GM12864 (cell line): ENCODE results near the gene RELCH.

Source experiments
- DNase-seq: peaks from one replicate; pipeline ENCODE4 v3.0.0-alpha.2; 2011; ENCODE audit warnings: low read depth
- H3K4me3 ChIP-seq: 2 replicates; pipeline ENCODE4 v1.5.1; 2011; ENCODE audit warnings: mild to moderate bottlenecking, low read depth, low read length, control low read depth
- TF ChIP-seq, protein P1 (sequence below): IDR thresholded peaks from 2 replicates; pipeline ENCODE4 v1.5.1; 2011; ENCODE audit warnings: low read depth, mild to moderate bottlenecking, moderate library complexity, low read length, control low read depth, inconsistent platforms; ENCODE audit errors: missing control alignments

Gene RELCH

DNA sequence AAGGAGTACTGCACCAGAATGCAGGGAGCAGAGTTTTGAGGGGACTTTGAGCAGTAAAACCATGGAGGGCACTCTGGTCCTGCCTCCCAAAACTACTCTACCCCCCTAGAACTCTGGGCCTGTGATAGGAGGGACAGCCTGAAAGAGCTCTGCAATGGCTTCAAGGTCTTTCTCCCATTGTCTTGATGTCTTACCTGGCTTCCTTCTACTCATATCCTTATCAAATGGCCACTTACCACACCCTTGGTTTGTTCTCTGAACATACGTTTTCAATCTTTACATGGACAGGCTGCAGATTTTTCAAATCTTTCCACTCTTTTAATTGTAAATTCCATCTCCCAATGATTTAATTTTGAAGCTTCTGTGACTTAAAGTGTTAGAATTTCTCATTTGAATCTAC is 27.7 kb downstream of the RELCH start:
- no peak for DNase-seq
- TF ChIP-seq, protein P1, sequence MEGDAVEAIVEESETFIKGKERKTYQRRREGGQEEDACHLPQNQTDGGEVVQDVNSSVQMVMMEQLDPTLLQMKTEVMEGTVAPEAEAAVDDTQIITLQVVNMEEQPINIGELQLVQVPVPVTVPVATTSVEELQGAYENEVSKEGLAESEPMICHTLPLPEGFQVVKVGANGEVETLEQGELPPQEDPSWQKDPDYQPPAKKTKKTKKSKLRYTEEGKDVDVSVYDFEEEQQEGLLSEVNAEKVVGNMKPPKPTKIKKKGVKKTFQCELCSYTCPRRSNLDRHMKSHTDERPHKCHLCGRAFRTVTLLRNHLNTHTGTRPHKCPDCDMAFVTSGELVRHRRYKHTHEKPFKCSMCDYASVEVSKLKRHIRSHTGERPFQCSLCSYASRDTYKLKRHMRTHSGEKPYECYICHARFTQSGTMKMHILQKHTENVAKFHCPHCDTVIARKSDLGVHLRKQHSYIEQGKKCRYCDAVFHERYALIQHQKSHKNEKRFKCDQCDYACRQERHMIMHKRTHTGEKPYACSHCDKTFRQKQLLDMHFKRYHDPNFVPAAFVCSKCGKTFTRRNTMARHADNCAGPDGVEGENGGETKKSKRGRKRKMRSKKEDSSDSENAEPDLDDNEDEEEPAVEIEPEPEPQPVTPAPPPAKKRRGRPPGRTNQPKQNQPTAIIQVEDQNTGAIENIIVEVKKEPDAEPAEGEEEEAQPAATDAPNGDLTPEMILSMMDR, result no peak
- H3K4me3 ChIP-seq, result no peak overlapping the region

DNA sequence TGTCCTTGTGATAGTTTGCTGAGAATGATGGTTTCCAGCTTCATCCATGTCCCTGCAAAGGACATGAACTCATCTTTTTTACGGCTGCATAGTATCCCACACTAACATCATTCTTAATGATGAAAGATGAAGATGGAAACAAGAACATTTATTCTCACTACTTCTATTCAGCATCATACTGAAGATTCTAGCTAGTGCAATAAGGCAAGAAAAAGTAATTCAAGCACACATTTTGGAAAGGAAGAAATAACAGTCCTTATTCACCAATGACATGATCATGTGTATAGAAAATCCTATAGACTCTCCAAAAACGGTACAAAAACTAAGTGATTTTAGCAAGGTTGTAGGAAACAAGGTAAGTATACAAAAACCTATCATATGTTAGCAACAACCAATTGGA is 37.2 kb downstream of the RELCH start:
- TF ChIP-seq, protein P1, result no peak
- DNase-seq, result no peak
- no peak overlapping the region for H3K4me3 ChIP-seq

- TF ChIP-seq, protein P1, result no peak
- no peak overlapping the region for H3K4me3 ChIP-seq
- DNase-seq, result no peak
Observed at GRCh38 chr18:62226047-62226446, 39.0 kb downstream of the RELCH start.

- TF ChIP-seq, protein P1, result no peak
- no peak overlapping the region for H3K4me3 ChIP-seq
- DNase-seq, result no peak
Observed at GRCh38 chr18:62236252-62236651, 49.2 kb downstream of the RELCH start.

GRCh38 chr18:62239475-62239874 is 52.4 kb downstream of the RELCH start:
- H3K4me3 ChIP-seq, result no peak overlapping the region
- TF ChIP-seq, protein P1, result no peak
- DNase-seq, result no peak

DNA sequence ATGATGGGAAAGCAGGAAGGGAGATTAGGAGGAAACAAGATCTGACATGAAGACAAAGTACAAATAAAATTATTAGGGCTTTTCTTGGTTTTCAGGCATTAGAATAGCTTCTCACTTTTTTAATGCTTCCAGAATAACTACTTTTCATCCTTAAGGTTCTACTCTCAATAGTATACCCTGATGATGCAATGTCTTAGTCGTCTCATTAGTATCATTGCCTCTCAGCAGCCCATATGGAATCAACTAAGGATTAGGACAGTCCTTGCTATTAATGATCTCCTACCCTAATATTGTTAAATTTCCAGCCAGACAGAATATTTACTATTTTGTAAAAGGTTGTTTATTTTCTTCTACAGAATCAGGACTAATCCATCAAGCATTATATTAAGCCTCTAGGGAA is 55.9 kb downstream of the RELCH start:
- H3K4me3 ChIP-seq, result no peak overlapping the region
- TF ChIP-seq, protein P1, result no peak
- no peak for DNase-seq

DNA sequence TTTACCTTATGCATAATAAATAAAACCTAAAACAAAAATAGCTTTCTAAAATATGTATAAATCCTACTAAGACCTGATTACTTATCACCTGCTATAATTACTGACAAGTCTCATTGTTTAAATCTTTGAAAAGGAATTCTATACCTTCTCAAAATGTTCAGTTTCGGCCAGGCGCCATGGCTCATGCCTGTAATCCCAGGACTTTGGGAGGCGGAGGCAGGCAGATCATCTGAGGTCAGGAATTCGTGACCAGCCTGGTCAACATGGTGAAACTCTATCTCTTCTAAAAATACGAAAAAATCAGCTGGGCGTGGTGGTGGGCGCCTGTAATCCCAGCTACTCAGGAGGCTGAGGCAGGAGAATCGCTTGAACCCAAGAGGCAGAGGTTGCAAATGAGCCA is 58.1 kb downstream of the RELCH start:
- TF ChIP-seq, protein P1, result no peak
- DNase-seq, result no peak
- no peak overlapping the region for H3K4me3 ChIP-seq
